GM23248 (cell line): ENCODE results near the gene BICC1. TPM values are rescaled to one million over a fixed set of nuclear protein-coding genes. Genes with fewer than 3 reads are reported as not detected.

Source experiments
- DNase-seq: peaks from one replicate; pipeline ENCODE4 v3.0.0-alpha.2; 2015
- H2AFZ ChIP-seq: fragments of 200-600 bp; sonication (generic); 2 replicates; pipeline ENCODE4 v1.6.1; 2016; ENCODE audit warnings: antibody characterized with exemption
- H3F3A ChIP-seq: fragments of 200-600 bp; sonication (generic); 2 replicates; pipeline ENCODE4 v1.6.1; 2016; ENCODE audit warnings: mild to moderate bottlenecking, antibody characterized with exemption, mixed run types; ENCODE audit not compliant: insufficient read depth
- H3K27ac ChIP-seq: fragments of 200-600 bp; sonication (generic); 2 replicates; pipeline ENCODE4 v1.5.1; 2016; ENCODE audit warnings: mild to moderate bottlenecking
- H3K27me3 ChIP-seq: fragments of 200-600 bp; sonication (generic); replicated peaks from 2 replicates; pipeline ENCODE4 v1.6.1; 2016; ENCODE audit warnings: mild to moderate bottlenecking; ENCODE audit not compliant: insufficient read depth
- H3K36me3 ChIP-seq: fragments of 200-600 bp; sonication (generic); 2 replicates; pipeline ENCODE4 v1.6.1; 2016; ENCODE audit warnings: low read depth, mild to moderate bottlenecking
- H3K4me1 ChIP-seq: fragments of 200-600 bp; sonication (generic); 2 replicates; pipeline ENCODE4 v1.6.1; 2016; ENCODE audit warnings: mild to moderate bottlenecking; ENCODE audit not compliant: insufficient read depth
- H3K4me2 ChIP-seq: fragments of 200-600 bp; sonication (generic); one replicate; pipeline ENCODE4 v1.6.1; 2016; ENCODE audit warnings: mild to moderate bottlenecking; ENCODE audit not compliant: unreplicated experiment
- H3K4me3 ChIP-seq: fragments of 200-600 bp; sonication (generic); 2 replicates; pipeline ENCODE4 v1.5.1; 2016; ENCODE audit warnings: mild to moderate bottlenecking
- H3K79me2 ChIP-seq: fragments of 200-600 bp; sonication (generic); 2 replicates; pipeline ENCODE4 v1.6.1; 2016; ENCODE audit warnings: mild to moderate bottlenecking; ENCODE audit not compliant: insufficient read depth
- H3K9ac ChIP-seq: fragments of 200-600 bp; sonication (generic); 2 replicates; pipeline ENCODE4 v1.6.1; 2016; ENCODE audit warnings: mild to moderate bottlenecking
- H3K9me2 ChIP-seq: fragments of 200-600 bp; sonication (generic); 2 replicates; pipeline ENCODE4 v1.6.1; 2016; ENCODE audit warnings: mixed run types, mild to moderate bottlenecking, moderate library complexity; ENCODE audit not compliant: insufficient read depth
- H3K9me3 ChIP-seq: fragments of 200-600 bp; sonication (generic); one replicate; pipeline ENCODE4 v1.6.1; 2017; ENCODE audit warnings: low read depth
- H4K20me1 ChIP-seq: fragments of 200-600 bp; sonication (generic); 2 replicates; pipeline ENCODE4 v1.6.0; 2016; ENCODE audit not compliant: insufficient read depth
- EZH2 ChIP-seq: fragments of 200-600 bp; sonication (generic); IDR thresholded peaks from 2 replicates; pipeline ENCODE4 v1.6.1; 2018; ENCODE audit warnings: antibody characterized with exemption, mild to moderate bottlenecking; ENCODE audit not compliant: insufficient read depth, poor library complexity, severe bottlenecking
- EZH2phosphoT487 ChIP-seq: fragments of 200-600 bp; sonication (generic); IDR thresholded peaks from 2 replicates; pipeline ENCODE4 v1.6.1; 2018; ENCODE audit warnings: antibody characterized with exemption, moderate library complexity, mild to moderate bottlenecking, low read depth; ENCODE audit not compliant: insufficient read depth
- WGBS, 2 experiments: methylation state at CpG; one replicate each; pipeline ENCODE4 v1.1.6; 2015 to 2017; ENCODE audit warnings: low lambda C conversion rate in 2 of 2, low coverage in 1 of 2; ENCODE audit errors: missing lambda C conversion rate in 2 of 2; 5-methylcytosine and 5-hydroxymethylcytosine counted together
- in situ Hi-C: fragments of 300-500 bp; cut with MboI; formaldehyde crosslinking; loops from 2 replicates; pipeline ENCODE4 v1.15.0; 2020
- polyA plus RNA-seq: library from polyadenylated mRNA; unstranded; fragments of >200 nt; fragmentation: Nextera tagmentation; extraction: Ambion mirVana; gene quantifications from 2 replicates; pipeline ENCODE4 v1.2.1, GENCODE V29; 2016
- total RNA-seq: library from RNA; depleted of rRNA; stranded (reverse); fragments of >200 nt; shearing (Covaris generic); gene quantifications from 2 replicates; pipeline ENCODE4 v1.2.3, GENCODE V29; 2014

Gene BICC1
- total and polyA plus RNA-seq, 2 experiments from 2014 or later, result 80.5 to 97.0 TPM

DNA sequence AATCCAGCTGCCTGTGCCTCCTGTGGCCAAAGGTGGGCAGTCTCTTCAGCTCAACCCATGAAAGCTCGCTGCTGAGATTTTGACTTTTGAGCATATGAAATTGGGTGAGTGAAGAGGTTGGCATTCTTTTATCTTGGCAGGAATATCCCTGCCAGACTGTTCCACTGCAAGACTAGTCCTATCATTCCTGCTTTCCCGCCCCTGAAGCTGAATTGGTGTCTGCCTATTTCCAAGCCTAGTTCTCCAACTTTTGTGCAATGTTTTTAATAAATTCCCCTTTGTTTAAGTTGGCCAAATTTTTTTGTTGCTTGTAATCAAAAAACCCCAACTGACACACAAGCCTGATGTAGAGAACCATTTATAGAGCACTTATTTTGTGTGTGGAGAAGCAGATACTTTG is 34.8 kb upstream of the BICC1 start:
- Histone ChIP-seq H3K27me3 (no peaks in the 10 kb centered on the region), H3K79me2 (no peaks in the 10 kb centered on the region), H3F3A (peaks cover 34% of the 10 kb centered on the region), H3K9me2 (no peaks in the 10 kb centered on the region), H4K20me1 (no peaks in the 10 kb centered on the region), H3K9me3 (no peaks in the 10 kb centered on the region), H3K4me3 (no peak overlapping the region), H3K36me3 (no peaks in the 10 kb centered on the region), H3K27ac (peak overlapping the region; percentile 84; the same call in 1 of the 2 replicates), H3K4me1 (peaks cover 39% of the 10 kb centered on the region), H3K4me2 (no peak overlapping the region), H2AFZ (0 out of 2 replicates have a peak overlapping the region, but pooled peaks have one; percentile 18), H3K9ac (no peak overlapping the region)
- 37 to 42% methylated on average over 2 of the region's 2 CpGs for WGBS, 2 experiments
- no peak for TF ChIP-seq EZH2
- no peak for TF ChIP-seq EZH2phosphoT487
- peak; percentile 29 for DNase-seq
- in situ Hi-C loops, result no loop called here

DNA sequence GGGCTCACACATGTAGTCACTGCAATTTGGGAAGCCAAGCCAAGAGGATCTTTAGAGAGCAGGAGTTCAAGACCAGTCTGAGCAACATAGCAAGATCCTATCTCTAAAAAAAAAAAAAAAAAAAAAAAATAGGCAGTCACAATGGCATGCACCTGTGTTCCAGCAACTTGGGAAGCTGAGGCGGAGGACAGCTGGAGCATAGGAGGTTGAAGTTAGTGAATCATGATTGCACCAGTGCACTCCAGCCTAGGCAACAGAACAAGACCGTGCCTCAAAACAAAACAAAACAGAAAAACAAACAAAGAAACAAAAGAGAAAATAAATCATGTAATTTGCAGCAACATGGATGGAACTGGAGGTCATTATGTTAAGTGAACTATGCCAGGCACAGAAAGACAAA is 33.6 kb upstream of the BICC1 start:
- TF ChIP-seq EZH2, result no peak
- TF ChIP-seq EZH2phosphoT487, result no peak
- Histone ChIP-seq H3K9ac (no peak overlapping the region), H3K9me2 (no peaks in the 10 kb centered on the region), H4K20me1 (no peaks in the 10 kb centered on the region), H3K9me3 (no peaks in the 10 kb centered on the region), H3K79me2 (no peaks in the 10 kb centered on the region), H3K4me2 (no peak overlapping the region), H2AFZ (no peak overlapping the region), H3K27me3 (no peaks in the 10 kb centered on the region), H3K4me1 (peaks cover 35% of the 10 kb centered on the region), H3K27ac (no peak overlapping the region), H3K4me3 (no peak overlapping the region), H3K36me3 (no peaks in the 10 kb centered on the region), H3F3A (peaks cover 34% of the 10 kb centered on the region)
- in situ Hi-C loops, result no loop called here
- no peak for DNase-seq
- 92 to 94% methylated on average over 2 of the region's 2 CpGs for WGBS, 2 experiments

DNA sequence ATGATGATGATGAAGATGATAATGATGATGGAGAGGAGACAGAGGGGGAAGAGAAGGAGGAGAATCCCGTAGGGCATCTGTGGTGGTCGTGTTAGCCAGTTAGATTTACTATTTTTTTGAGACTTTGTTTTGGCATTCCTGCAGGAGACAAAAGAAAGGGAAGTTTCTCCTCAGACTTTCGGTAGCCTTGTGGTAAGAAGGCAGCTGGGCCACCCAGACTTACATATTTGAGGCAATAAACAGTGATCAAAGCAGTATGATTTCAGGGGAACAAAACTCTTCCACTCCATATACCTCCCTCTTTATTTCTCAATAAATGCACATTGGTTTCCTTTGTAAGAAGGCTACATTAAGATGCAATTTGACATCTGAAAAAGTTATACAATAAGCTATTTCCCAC is 32.4 kb upstream of the BICC1 start:
- no peak overlapping the region for H3K4me2 ChIP-seq
- no peak overlapping the region for H3K4me3 ChIP-seq
- in situ Hi-C loops, result no loop called here
- no peaks in the 10 kb centered on the region for H3K9me2 ChIP-seq
- no peak overlapping the region for H3K27ac ChIP-seq
- H3K9ac ChIP-seq, result no peak overlapping the region
- no peaks in the 10 kb centered on the region for H3K79me2 ChIP-seq
- H4K20me1 ChIP-seq, result no peaks in the 10 kb centered on the region
- H3F3A ChIP-seq, result peaks cover 30% of the 10 kb centered on the region
- no peak for DNase-seq
- no peaks in the 10 kb centered on the region for H3K27me3 ChIP-seq
- H3K36me3 ChIP-seq, result no peaks in the 10 kb centered on the region
- H3K9me3 ChIP-seq, result no peaks in the 10 kb centered on the region
- TF ChIP-seq EZH2, result no peak
- TF ChIP-seq EZH2phosphoT487, result no peak
- H3K4me1 ChIP-seq, result peaks cover 28% of the 10 kb centered on the region
- H2AFZ ChIP-seq, result no peak overlapping the region
- 63 to 69% methylated on average over 3 of the region's 3 CpGs for WGBS, 2 experiments

DNA sequence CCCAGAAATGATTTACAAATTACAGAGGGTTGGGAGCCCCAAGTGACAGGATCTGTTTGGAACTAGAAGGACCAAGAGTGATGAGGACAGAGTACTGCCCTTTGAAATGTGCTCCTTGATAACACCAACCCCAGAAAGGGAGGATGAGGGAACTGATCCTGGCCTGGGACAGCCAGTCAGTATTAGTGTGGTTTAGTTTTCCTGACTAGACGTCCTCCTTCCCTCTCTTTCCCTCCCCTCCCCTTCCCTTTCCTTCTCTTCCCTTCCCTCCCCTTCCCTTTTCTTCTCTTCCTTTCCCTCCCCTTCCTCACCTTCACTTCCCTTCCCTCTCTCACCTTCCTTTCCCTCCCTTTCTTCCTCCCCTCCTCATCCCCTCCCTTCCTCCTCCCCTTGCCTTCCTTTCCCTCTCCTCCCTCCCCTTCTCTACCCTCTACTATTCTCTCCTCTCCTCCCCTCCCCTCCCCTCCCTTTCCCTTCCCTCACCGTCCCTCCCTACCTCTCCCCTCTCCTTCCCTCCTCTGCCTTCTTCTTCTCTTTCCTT is 31.0 kb upstream of the BICC1 start:
- in situ Hi-C loops, result no loop called here
- H3K27ac ChIP-seq, result no peak overlapping the region

DNA sequence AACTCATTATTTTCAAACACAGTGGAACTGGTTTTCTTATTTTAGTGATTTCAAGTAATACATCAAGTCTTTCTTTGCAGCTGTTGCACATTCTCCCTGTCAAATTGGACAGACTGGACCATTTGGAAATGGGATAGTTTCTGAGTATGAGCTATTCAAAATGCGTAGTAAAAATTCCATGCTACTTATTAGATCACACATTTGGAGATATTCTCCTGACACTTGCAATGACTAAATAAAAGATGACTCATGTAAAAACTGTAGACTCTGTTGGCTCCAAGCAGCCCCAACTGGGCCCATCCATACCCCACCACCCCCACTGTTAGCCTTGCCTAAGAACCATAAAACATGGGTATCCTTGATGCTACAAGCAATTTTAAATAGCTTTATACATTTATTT is 25.9 kb upstream of the BICC1 start:
- peak; percentile 57 for DNase-seq

More for the DNA sequence above, 31.0 kb upstream of the BICC1 start:
- Histone ChIP-seq H2AFZ (no peak overlapping the region), H3K27me3 (no peaks in the 10 kb centered on the region), H3K79me2 (no peaks in the 10 kb centered on the region), H3K4me3 (no peak overlapping the region), H3K36me3 (no peaks in the 10 kb centered on the region), H3F3A (peaks cover 22% of the 10 kb centered on the region), H4K20me1 (no peaks in the 10 kb centered on the region), H3K9me2 (no peaks in the 10 kb centered on the region), H3K9ac (no peak overlapping the region), H3K9me3 (no peaks in the 10 kb centered on the region), H3K4me1 (peaks cover 30% of the 10 kb centered on the region), H3K4me2 (no peak overlapping the region)
- TF ChIP-seq EZH2 (no peak), EZH2phosphoT487 (no peak)
- DNase-seq, result no peak
- WGBS, 2 experiments, result 75% methylated on average over 2 of the region's 2 CpGs; no CpG with 5 or more reads in 1 of the 2 experiments

More for the DNA sequence above, 25.9 kb upstream of the BICC1 start:
- H3K9ac ChIP-seq, result no peak overlapping the region
- no peak overlapping the region for H3K27ac ChIP-seq
- no peaks in the 10 kb centered on the region for H3K9me3 ChIP-seq
- no peak overlapping the region for H3K4me3 ChIP-seq
- H3K79me2 ChIP-seq, result no peaks in the 10 kb centered on the region
- no peaks in the 10 kb centered on the region for H3K36me3 ChIP-seq
- 41 to 53% methylated on average over 1 of the region's 1 CpG for WGBS, 2 experiments
- no peaks in the 10 kb centered on the region for H4K20me1 ChIP-seq
- no peak overlapping the region for H2AFZ ChIP-seq
- H3K27me3 ChIP-seq, result no peaks in the 10 kb centered on the region
- H3K9me2 ChIP-seq, result no peaks in the 10 kb centered on the region
- TF ChIP-seq EZH2phosphoT487 (no peak), EZH2 (no peak)
- H3F3A ChIP-seq, result peaks cover 10% of the 10 kb centered on the region; the same call in 1 of the 2 replicates
- no peak overlapping the region for H3K4me2 ChIP-seq
- H3K4me1 ChIP-seq, result peaks cover 14% of the 10 kb centered on the region; the same call in 1 of the 2 replicates
- in situ Hi-C loops, result no loop called here
